ENCODE data around the gene POLN.

The POLN gene

GRCh38 chr4:2082118-2082517 lies 159.8 kb downstream of the POLN start:
- DNase-seq = no peak

GRCh38 chr4:2081540-2081939 lies 160.4 kb downstream of the POLN start:
- DNase-seq = no peak

- no peak for DNase-seq
Observed at GRCh38 chr4:2080429-2081300, 161.3 kb downstream of the POLN start.

GRCh38 chr4:2079926-2080325 lies 162.0 kb downstream of the POLN start:
- no peak for DNase-seq

GRCh38 chr4:2079006-2079405 lies 162.9 kb downstream of the POLN start:
- no peak for DNase-seq

GRCh38 chr4:2078584-2078983 lies 163.3 kb downstream of the POLN start:
- no peak for DNase-seq

- DNase-seq = no peak
Observed at GRCh38 chr4:2077537-2078460, 164.1 kb downstream of the POLN start.

- DNase-seq = no peak
Observed at GRCh38 chr4:2076908-2077536, 164.9 kb downstream of the POLN start.

GRCh38 chr4:2075987-2076907 lies 165.7 kb downstream of the POLN start:
- no peak for DNase-seq

- no peak for DNase-seq
Observed at GRCh38 chr4:2075171-2075986, 166.5 kb downstream of the POLN start.

- no peak for DNase-seq
Observed at GRCh38 chr4:2074588-2074987, 167.3 kb downstream of the POLN start.

- DNase-seq = no peak
Observed at GRCh38 chr4:2073808-2074481, 168.0 kb downstream of the POLN start.

GRCh38 chr4:2072971-2073807 lies 168.7 kb downstream of the POLN start:
- DNase-seq = no peak

- no peak for DNase-seq
Observed at GRCh38 chr4:2071912-2072867, 169.7 kb downstream of the POLN start.

GRCh38 chr4:2071252-2071911 lies 170.5 kb downstream of the POLN start:
- no peak for DNase-seq

- no peak for DNase-seq
Observed at GRCh38 chr4:2070421-2071251, 171.3 kb downstream of the POLN start.
